GM12892 (cell line): ENCODE measurements around the gene TCAP.

ENCODE experiments used
- POLR2A ChIP-seq: IDR thresholded peaks from 2 replicates; pipeline ENCODE4 v1.6.1; 2011; ENCODE audit warnings: low read depth, low read length, control low read depth
- POLR2AphosphoS5 ChIP-seq: IDR thresholded peaks from 2 replicates; pipeline ENCODE4 v1.6.1; 2011; ENCODE audit warnings: low read depth, low read length, control low read depth
- TAF1 ChIP-seq: IDR thresholded peaks from 2 replicates; pipeline ENCODE4 v1.6.1; 2011; ENCODE audit warnings: low read depth, mild to moderate bottlenecking, control low read depth, low read length, borderline replicate concordance

DNA sequence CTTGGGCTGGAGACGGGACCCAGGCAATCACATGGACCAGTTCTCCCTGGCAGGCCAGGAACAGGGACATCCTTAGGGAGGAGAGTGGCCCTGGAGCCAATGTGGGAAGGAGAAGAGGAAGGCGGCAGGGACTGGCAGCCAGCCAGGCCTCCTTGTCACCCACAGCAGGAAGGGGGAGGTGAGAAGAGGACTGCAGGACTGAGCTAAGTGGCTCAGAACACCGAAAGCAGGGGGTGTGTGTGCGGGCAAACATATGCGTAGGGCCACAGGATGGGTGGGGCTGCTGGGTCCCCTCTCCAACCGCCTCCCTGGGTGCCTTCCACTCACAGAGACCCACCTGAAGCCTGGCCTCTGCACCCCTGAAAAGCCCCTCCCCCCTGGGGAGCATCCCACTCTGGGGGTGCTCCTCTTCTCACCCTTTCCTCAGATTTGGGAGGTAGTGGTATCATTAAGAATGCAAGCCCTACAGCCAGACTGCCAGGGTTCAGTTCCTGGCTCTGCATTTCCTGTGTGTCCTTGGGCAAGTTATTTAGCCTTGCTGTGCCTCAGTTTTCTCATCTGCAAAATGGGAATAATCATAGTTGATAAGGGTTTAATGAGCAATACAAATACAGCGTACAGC is 11.2 kb downstream of the TCAP start:
- TF ChIP-seq POLR2A (no peak), TAF1 (no peak), POLR2AphosphoS5 (no peak)
